ENCODE data around the gene PRR16. TPM values are rescaled to one million over a fixed set of nuclear protein-coding genes. Genes with fewer than 3 reads are reported as not detected.

The PRR16 gene
- total and polyA plus RNA-seq, 8 donors, result 4.9 to 13.4 (median 11.4) TPM

- no peak for TF ChIP-seq CTCF (IDR thresholded peaks at IDR 0.05)
- DNase-seq, result no peak
- no peak for ATAC-seq
Measured at GRCh38 chr5:120683580-120683979, 219.5 kb downstream of the PRR16 start.

GRCh38 chr5:120684213-120684612, 220.1 kb downstream of the PRR16 start:
- TF ChIP-seq CTCF (IDR thresholded peaks at IDR 0.05), result no peak
- H3K36me3 ChIP-seq, result no peaks in the 10 kb centered on the region
- no peak for DNase-seq
- H3K27me3 ChIP-seq, result no peaks in the 10 kb centered on the region
- H3K9me3 ChIP-seq, result no peaks in the 10 kb centered on the region
- intact Hi-C loops (cut with DNase I), result no loop called here
- no peaks in the 10 kb centered on the region for H3K4me1 ChIP-seq
- no peak for ATAC-seq
- no peak overlapping the region for H3K4me3 ChIP-seq
- H3K27ac ChIP-seq, result no peak overlapping the region

More at GRCh38 chr5:120683580-120683979, 219.5 kb downstream of the PRR16 start:
- no peak overlapping the region for H3K27ac ChIP-seq
- no peaks in the 10 kb centered on the region for H3K9me3 ChIP-seq
- H3K36me3 ChIP-seq, result no peaks in the 10 kb centered on the region
- no peak overlapping the region for H3K4me3 ChIP-seq
- H3K27me3 ChIP-seq, result no peaks in the 10 kb centered on the region
- H3K4me1 ChIP-seq, result no peaks in the 10 kb centered on the region
- intact Hi-C loops (cut with DNase I), result no loop called here

GRCh38 chr5:120684749-120685415, 220.8 kb downstream of the PRR16 start:
- no peaks in the 10 kb centered on the region for H3K4me1 ChIP-seq
- TF ChIP-seq CTCF (IDR thresholded peaks at IDR 0.05), result no peak
- H3K9me3 ChIP-seq, result no peaks in the 10 kb centered on the region
- intact Hi-C loops (cut with DNase I), result no loop called here
- H3K36me3 ChIP-seq, result no peaks in the 10 kb centered on the region
- H3K27me3 ChIP-seq, result no peaks in the 10 kb centered on the region
- DNase-seq, result no peak
- no peak overlapping the region for H3K4me3 ChIP-seq
- ATAC-seq, result no peak
- no peak overlapping the region for H3K27ac ChIP-seq

GRCh38 chr5:120690621-120691407, 226.7 kb downstream of the PRR16 start:
- Histone ChIP-seq H3K9me3 (peaks cover 0 to 4% of the 10 kb centered on the region in 2 donors), H3K4me3 (no peak overlapping the region), H3K27ac (no peak overlapping the region), H3K36me3 (no peaks in the 10 kb centered on the region), H3K4me1 (no peaks in the 10 kb centered on the region), H3K27me3 (no peaks in the 10 kb centered on the region)
- intact Hi-C loops (cut with DNase I), result no loop called here
- ATAC-seq (no peak), DNase-seq (no peak)
- TF ChIP-seq CTCF (IDR thresholded peaks at IDR 0.05), result no peak

- Histone ChIP-seq H3K27me3 (no peaks in the 10 kb centered on the region), H3K4me3 (no peak overlapping the region), H3K4me1 (no peaks in the 10 kb centered on the region), H3K36me3 (no peaks in the 10 kb centered on the region), H3K27ac (no peak overlapping the region), H3K9me3 (peaks cover 0 to 4% of the 10 kb centered on the region in 2 donors)
- no peak for TF ChIP-seq CTCF (IDR thresholded peaks at IDR 0.05)
- ATAC-seq (no peak), DNase-seq (no peak)
- intact Hi-C loops (cut with DNase I), result no loop called here
Measured at GRCh38 chr5:120692325-120692724, 228.2 kb downstream of the PRR16 start.

Measured in left lung (tissue), 10 donors.